ENCODE results near the gene NAXD.
"Not testable (repeated sequence)": the region's sequence is repeated elsewhere in the genome, so short reads cannot be mapped to it uniquely, and the experiment has no call there.

Gene NAXD

GRCh38 chr13:110628477-110628793 is 13.1 kb downstream of the NAXD start:
- TF ChIP-seq POLR2A (IDR thresholded peaks at IDR 0.05; ENCODE audit: low read length) (no peak), GATA1 (IDR thresholded peaks at IDR 0.05; ENCODE audit: low read depth, low read length) (no peak)
- DNase-seq: no peak

- DNase-seq: no peak
- TF ChIP-seq GATA1 (IDR thresholded peaks at IDR 0.05; ENCODE audit: low read depth, low read length): no peak
Measured at GRCh38 chr13:110628952-110629701, 13.8 kb downstream of the NAXD start.

GRCh38 chr13:110629735-110630134 is 14.4 kb downstream of the NAXD start:
- TF ChIP-seq POLR2A (IDR thresholded peaks at IDR 0.05; ENCODE audit: low read length): no peak
- no peak for TF ChIP-seq GATA1 (IDR thresholded peaks at IDR 0.05; ENCODE audit: low read depth, low read length)
- DNase-seq: no peak

GRCh38 chr13:110630566-110631119 is 15.3 kb downstream of the NAXD start:
- TF ChIP-seq POLR2A (IDR thresholded peaks at IDR 0.05; ENCODE audit: low read length) (no peak), GATA1 (IDR thresholded peaks at IDR 0.05; ENCODE audit: low read depth, low read length) (no peak)
- no peak for DNase-seq

GRCh38 chr13:110632255-110632654 is 16.9 kb downstream of the NAXD start:
- DNase-seq: not testable (repeated sequence)

- DNase-seq: no peak
- TF ChIP-seq POLR2A (IDR thresholded peaks at IDR 0.05; ENCODE audit: low read length) (no peak), GATA1 (IDR thresholded peaks at IDR 0.05; ENCODE audit: low read depth, low read length) (no peak)
Measured at GRCh38 chr13:110633776-110634175, 18.4 kb downstream of the NAXD start.

GRCh38 chr13:110634558-110634957 is 19.2 kb downstream of the NAXD start:
- DNase-seq: no peak

GRCh38 chr13:110635405-110636002 is 20.2 kb downstream of the NAXD start:
- TF ChIP-seq POLR2A (IDR thresholded peaks at IDR 0.05; ENCODE audit: low read length): no peak
- TF ChIP-seq GATA1 (IDR thresholded peaks at IDR 0.05; ENCODE audit: low read depth, low read length): no peak
- DNase-seq: no peak

More at GRCh38 chr13:110634558-110634957, 19.2 kb downstream of the NAXD start:
- no peak for TF ChIP-seq POLR2A (IDR thresholded peaks at IDR 0.05; ENCODE audit: low read length)
- no peak for TF ChIP-seq GATA1 (IDR thresholded peaks at IDR 0.05; ENCODE audit: low read depth, low read length)

GRCh38 chr13:110636053-110636475 is 20.7 kb downstream of the NAXD start:
- DNase-seq: no peak
- no peak for TF ChIP-seq GATA1 (IDR thresholded peaks at IDR 0.05; ENCODE audit: low read depth, low read length)
- no peak for TF ChIP-seq POLR2A (IDR thresholded peaks at IDR 0.05; ENCODE audit: low read length)

- TF ChIP-seq GATA1 (IDR thresholded peaks at IDR 0.05; ENCODE audit: low read depth, low read length): no peak
- no peak for TF ChIP-seq POLR2A (IDR thresholded peaks at IDR 0.05; ENCODE audit: low read length)
- DNase-seq: no peak
Measured at GRCh38 chr13:110636701-110637201, 21.4 kb downstream of the NAXD start.

- TF ChIP-seq GATA1 (IDR thresholded peaks at IDR 0.05; ENCODE audit: low read depth, low read length) (no peak), POLR2A (IDR thresholded peaks at IDR 0.05; ENCODE audit: low read length) (no peak)
- no peak for DNase-seq
Measured at GRCh38 chr13:110637275-110637674, 21.9 kb downstream of the NAXD start.

- no peak for DNase-seq
Measured at GRCh38 chr13:110637747-110638146, 22.4 kb downstream of the NAXD start.

GRCh38 chr13:110638257-110638656 is 22.9 kb downstream of the NAXD start:
- no peak for DNase-seq
- TF ChIP-seq GATA1 (IDR thresholded peaks at IDR 0.05; ENCODE audit: low read depth, low read length) (no peak), POLR2A (IDR thresholded peaks at IDR 0.05; ENCODE audit: low read length) (no peak)

More at GRCh38 chr13:110637747-110638146, 22.4 kb downstream of the NAXD start:
- TF ChIP-seq POLR2A (IDR thresholded peaks at IDR 0.05; ENCODE audit: low read length): no peak
- no peak for TF ChIP-seq GATA1 (IDR thresholded peaks at IDR 0.05; ENCODE audit: low read depth, low read length)

GRCh38 chr13:110638814-110639806 is 23.8 kb downstream of the NAXD start:
- TF ChIP-seq GATA1 (IDR thresholded peaks at IDR 0.05; ENCODE audit: low read depth, low read length) (no peak), POLR2A (IDR thresholded peaks at IDR 0.05; ENCODE audit: low read length) (no peak)
- no peak for DNase-seq
